ENCODE data around the gene C20orf204. TPM values are rescaled to one million over a fixed set of nuclear protein-coding genes. Genes with fewer than 3 reads are reported as not detected.

C20orf204 gene
- total RNA-seq, 2 donors from 2014 or later = 0.29 to 3.3 TPM

- H3K4me1 ChIP-seq = no peaks in the 10 kb centered on the region
- no peak for DNase-seq
- no peak for TF ChIP-seq CTCF (IDR thresholded peaks at IDR 0.05)
- intact Hi-C loops (cut with DNase I) = no loop called here
- H3K4me3 ChIP-seq = no peak overlapping the region
- H3K36me3 ChIP-seq = no peaks in the 10 kb centered on the region
- no peak overlapping the region for H3K9ac ChIP-seq (ENCODE audit: low read depth in 2 of 2, low read length in 2 of 2)
- no peaks in the 10 kb centered on the region for H3K27me3 ChIP-seq
- no peaks in the 10 kb centered on the region for H3K9me3 ChIP-seq
- H3K27ac ChIP-seq = no peak overlapping the region
Measured at GRCh38 chr20:64072498-64073063, 36.6 kb downstream of the C20orf204 start.

- Histone ChIP-seq H3K4me1 (no peaks in the 10 kb centered on the region), H3K9me3 (no peaks in the 10 kb centered on the region), H3K27me3 (no peaks in the 10 kb centered on the region), H3K27ac (no peak overlapping the region), H3K4me3 (no peak overlapping the region), H3K36me3 (no peaks in the 10 kb centered on the region), H3K9ac (ENCODE audit: low read depth in 2 of 2, low read length in 2 of 2) (no peak overlapping the region)
- DNase-seq = no peak
- intact Hi-C loops (cut with DNase I) = no loop called here
- TF ChIP-seq CTCF (IDR thresholded peaks at IDR 0.05) = no peak
Measured at GRCh38 chr20:64073476-64074183, 37.6 kb downstream of the C20orf204 start.

GRCh38 chr20:64074184-64074789 lies 38.3 kb downstream of the C20orf204 start:
- H3K36me3 ChIP-seq = no peaks in the 10 kb centered on the region
- H3K27me3 ChIP-seq = no peaks in the 10 kb centered on the region
- intact Hi-C loops (cut with DNase I) = no loop called here
- no peak overlapping the region for H3K4me3 ChIP-seq
- H3K27ac ChIP-seq = no peak overlapping the region
- no peak for TF ChIP-seq CTCF (IDR thresholded peaks at IDR 0.05)
- no peaks in the 10 kb centered on the region for H3K9me3 ChIP-seq
- no peak overlapping the region for H3K9ac ChIP-seq (ENCODE audit: low read depth in 2 of 2, low read length in 2 of 2)
- no peak for DNase-seq
- H3K4me1 ChIP-seq = no peaks in the 10 kb centered on the region

- intact Hi-C loops (cut with DNase I) = no loop called here
- TF ChIP-seq CTCF (IDR thresholded peaks at IDR 0.05) = no peak
- H3K9ac ChIP-seq (ENCODE audit: low read depth in 2 of 2, low read length in 2 of 2) = no peak overlapping the region
- no peak for DNase-seq
- no peaks in the 10 kb centered on the region for H3K36me3 ChIP-seq
- H3K4me3 ChIP-seq = no peak overlapping the region
- no peak overlapping the region for H3K27ac ChIP-seq
- no peaks in the 10 kb centered on the region for H3K27me3 ChIP-seq
- H3K4me1 ChIP-seq = no peaks in the 10 kb centered on the region
- H3K9me3 ChIP-seq = no peaks in the 10 kb centered on the region
Measured at GRCh38 chr20:64074963-64075362, 39.0 kb downstream of the C20orf204 start.

- Histone ChIP-seq H3K27ac (no peak overlapping the region), H3K9ac (ENCODE audit: low read depth in 2 of 2, low read length in 2 of 2) (no peak overlapping the region), H3K9me3 (no peaks in the 10 kb centered on the region), H3K4me1 (no peaks in the 10 kb centered on the region), H3K36me3 (no peaks in the 10 kb centered on the region), H3K4me3 (no peak overlapping the region), H3K27me3 (no peaks in the 10 kb centered on the region)
- no peak for TF ChIP-seq CTCF (IDR thresholded peaks at IDR 0.05)
- no peak for DNase-seq
- intact Hi-C loops (cut with DNase I) = no loop called here
Measured at GRCh38 chr20:64075556-64075955, 39.6 kb downstream of the C20orf204 start.

Measured in colonic mucosa (tissue), 4 donors.